Lower leg skin (tissue), 3 donors: ENCODE results near the gene LOXHD1.

Experiments used
- POLR2A ChIP-seq, 2 donors: fragments of 450-650 bp; IDR thresholded peaks; one replicate each; pipeline ENCODE4 v1.6.1; 2016 to 2017; ENCODE audit warnings: antibody characterized with exemption in 2 of 2, mild to moderate bottlenecking in 1 of 2, moderate library complexity in 1 of 2
- TF ChIP-seq, protein P1 (sequence below), 3 donors: fragments of 450-650 bp; IDR thresholded peaks; one replicate each; pipeline ENCODE4 v1.5.1; 2016; ENCODE audit warnings: antibody characterized with exemption in 3 of 3, mild to moderate bottlenecking in 3 of 3, moderate library complexity in 2 of 3

DNA sequence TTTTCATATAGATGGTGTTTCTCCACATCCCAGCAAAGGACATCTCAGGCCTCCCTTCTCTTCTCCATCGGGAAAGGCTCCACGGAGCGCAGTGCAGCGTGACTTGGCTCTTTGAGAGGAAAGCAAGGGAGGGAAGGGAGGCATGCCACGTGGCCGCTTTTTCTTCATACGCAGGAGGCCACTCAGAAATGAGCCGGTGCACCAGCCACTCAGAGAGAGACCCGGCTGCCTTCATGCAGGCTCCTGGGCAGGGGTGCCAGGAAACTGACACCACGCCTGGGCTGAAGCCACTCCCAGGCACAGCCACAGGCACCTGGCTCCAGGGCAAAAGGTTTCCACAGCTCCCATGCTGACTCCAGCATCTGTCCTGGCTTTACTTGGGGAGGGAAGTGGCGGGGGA lies 11.1 kb upstream of the LOXHD1 start:
- TF ChIP-seq, protein P1, sequence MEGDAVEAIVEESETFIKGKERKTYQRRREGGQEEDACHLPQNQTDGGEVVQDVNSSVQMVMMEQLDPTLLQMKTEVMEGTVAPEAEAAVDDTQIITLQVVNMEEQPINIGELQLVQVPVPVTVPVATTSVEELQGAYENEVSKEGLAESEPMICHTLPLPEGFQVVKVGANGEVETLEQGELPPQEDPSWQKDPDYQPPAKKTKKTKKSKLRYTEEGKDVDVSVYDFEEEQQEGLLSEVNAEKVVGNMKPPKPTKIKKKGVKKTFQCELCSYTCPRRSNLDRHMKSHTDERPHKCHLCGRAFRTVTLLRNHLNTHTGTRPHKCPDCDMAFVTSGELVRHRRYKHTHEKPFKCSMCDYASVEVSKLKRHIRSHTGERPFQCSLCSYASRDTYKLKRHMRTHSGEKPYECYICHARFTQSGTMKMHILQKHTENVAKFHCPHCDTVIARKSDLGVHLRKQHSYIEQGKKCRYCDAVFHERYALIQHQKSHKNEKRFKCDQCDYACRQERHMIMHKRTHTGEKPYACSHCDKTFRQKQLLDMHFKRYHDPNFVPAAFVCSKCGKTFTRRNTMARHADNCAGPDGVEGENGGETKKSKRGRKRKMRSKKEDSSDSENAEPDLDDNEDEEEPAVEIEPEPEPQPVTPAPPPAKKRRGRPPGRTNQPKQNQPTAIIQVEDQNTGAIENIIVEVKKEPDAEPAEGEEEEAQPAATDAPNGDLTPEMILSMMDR (IDR thresholded peaks at IDR 0.05) = no peak
- TF ChIP-seq POLR2A (IDR thresholded peaks at IDR 0.05) = no peak
